ENCODE measurements around the gene GPR161. TPM values are rescaled to one million over a fixed set of nuclear protein-coding genes. Genes with fewer than 3 reads are reported as not detected.
"Not testable (repeated sequence)": the region's sequence is repeated elsewhere in the genome, so short reads cannot be mapped to it uniquely, and the experiment has no call there.

The GPR161 gene
- 10.3 and 11.8 TPM in 2 replicates for total RNA-seq (2014; rRNA removed)
- percentile 57 among the genes with signal in this experiment for Bru-seq, nascent RNA
- percentile 68 among the genes with signal in this experiment for BruChase-seq, experiment 1, labeled RNA remaining after a 6-hour chase
- percentile 54 among the genes with signal in this experiment for BruChase-seq, experiment 2, labeled RNA remaining after a 2-hour chase
- long read RNA-seq, partial matches to known transcripts, result 10 of 52 reads
- long read RNA-seq, other reads (novel, unspliced or antisense), result 42 of 52 reads

GRCh38 chr1:168136709-168137514 lies at the start of gene GPR161:
Gene GPR161, minus strand, starts transcription at chr1:168136930. Its CDS starts 32,080 bp downstream, at chr1:168104850.
- intact Hi-C loops (cut with micrococcal nuclease), result loop anchor here (1.0 kb wide), 1 partner anchor 41 kb away; the partner anchor contains the start of gene TIPRL
- BruUV-seq (replicated peaks), result no TSS peak
- peak within 1 kb of the TSS; percentile 93 for H2AFZ ChIP-seq (ENCODE audit: low read length)
- H3K4me2 ChIP-seq (ENCODE audit: low read length), result peak within 1 kb of the TSS; percentile 94
- TF ChIP-seq EZH2phosphoT487 (IDR thresholded peaks at IDR 0.05; ENCODE audit: borderline replicate concordance, low read length) (no peak), EZH2 (IDR thresholded peaks at IDR 0.05; ENCODE audit: low read length, unreplicated experiment) (no peak), CTCF (conservative IDR thresholded peaks at IDR 0.05; ENCODE audit: low read depth, low read length) (no peak)
- H4K20me1 ChIP-seq (ENCODE audit: low read length), result no peaks in the 10 kb centered on the region
- no peaks in the 10 kb centered on the region for H3K27me3 ChIP-seq (ENCODE audit: low read length)
- H3K9me3 ChIP-seq (ENCODE audit: low read length), result no peaks in the 10 kb centered on the region
- no peaks in the 10 kb centered on the region for H3F3A ChIP-seq (ENCODE audit: low read length, unreplicated experiment)
- H3K79me2 ChIP-seq (ENCODE audit: low read length), result no peaks in the 10 kb centered on the region
- CTCF ChIA-PET, result no interaction called here
- peaks cover 25% of the 10 kb centered on the region for H3K4me1 ChIP-seq (ENCODE audit: insufficient read depth, low read length)
- no peaks in the 10 kb centered on the region for H3K9me2 ChIP-seq (replicated peaks; ENCODE audit: low read length)
- POLR2A ChIA-PET (ENCODE audit: unreplicated experiment), result no interaction called here
- 0 out of 2 replicates have a peak within 1 kb of the TSS, but pooled peaks have one; percentile 5 for H3K27ac ChIP-seq (ENCODE audit: low read length)
- DNase-seq (peak; percentile 64), ATAC-seq (peak; percentile 61)
- H3K4me3 ChIP-seq (ENCODE audit: low read length), result peak within 1 kb of the TSS; percentile 81
- H3K9ac ChIP-seq (ENCODE audit: low read length), result peak within 1 kb of the TSS; percentile 52
- H3K36me3 ChIP-seq (ENCODE audit: low read depth, low read length), result no peaks in the 10 kb centered on the region

- H3K4me3 ChIP-seq (ENCODE audit: low read length); intact Hi-C loops (cut with micrococcal nuclease); H3K9me2 ChIP-seq (replicated peaks; ENCODE audit: low read length); H4K20me1 ChIP-seq (ENCODE audit: low read length); H3K9ac ChIP-seq (ENCODE audit: low read length); BruUV-seq (replicated peaks); H2AFZ ChIP-seq (ENCODE audit: low read length); ATAC-seq; H3K27ac ChIP-seq (ENCODE audit: low read length); H3F3A ChIP-seq (ENCODE audit: low read length, unreplicated experiment); POLR2A ChIA-PET (ENCODE audit: unreplicated experiment); H3K27me3 ChIP-seq (ENCODE audit: low read length); H3K36me3 ChIP-seq (ENCODE audit: low read depth, low read length); CTCF ChIA-PET; H3K4me2 ChIP-seq (ENCODE audit: low read length); DNase-seq; H3K9me3 ChIP-seq (ENCODE audit: low read length): not testable (repeated sequence)
- H3K4me1 ChIP-seq (ENCODE audit: insufficient read depth, low read length), result peaks cover 17% of the 10 kb centered on the region
- H3K79me2 ChIP-seq (ENCODE audit: low read length), result peaks cover 60% of the 10 kb centered on the region
These were observed 44.5 kb upstream of the GPR161 start for GRCh38 chr1:168181063-168181720.

GRCh38 chr1:168180148-168180524 lies 43.4 kb upstream of the GPR161 start:
- H3K9me2 ChIP-seq (replicated peaks; ENCODE audit: low read length), result no peaks in the 10 kb centered on the region
- DNase-seq (no peak), ATAC-seq (no peak)
- H3K27me3 ChIP-seq (ENCODE audit: low read length), result no peaks in the 10 kb centered on the region
- H3K4me2 ChIP-seq (ENCODE audit: low read length), result peak overlapping the region; percentile 92
- peak overlapping the region; percentile 80 for H3K9ac ChIP-seq (ENCODE audit: low read length)
- peaks cover 17% of the 10 kb centered on the region for H3K4me1 ChIP-seq (ENCODE audit: insufficient read depth, low read length)
- BruUV-seq (replicated peaks), result no TSS peak
- POLR2A ChIA-PET (ENCODE audit: unreplicated experiment), result no interaction called here
- H3F3A ChIP-seq (ENCODE audit: low read length, unreplicated experiment), result no peaks in the 10 kb centered on the region
- intact Hi-C loops (cut with micrococcal nuclease), result no loop called here
- 0 out of 2 replicates have a peak, but pooled peaks cover 5% of the 10 kb centered on the region for H3K36me3 ChIP-seq (ENCODE audit: low read depth, low read length)
- TF ChIP-seq EZH2phosphoT487 (IDR thresholded peaks at IDR 0.05; ENCODE audit: borderline replicate concordance, low read length) (no peak), EZH2 (IDR thresholded peaks at IDR 0.05; ENCODE audit: low read length, unreplicated experiment) (no peak), CTCF (conservative IDR thresholded peaks at IDR 0.05; ENCODE audit: low read depth, low read length) (no peak)
- no peaks in the 10 kb centered on the region for H3K9me3 ChIP-seq (ENCODE audit: low read length)
- H3K79me2 ChIP-seq (ENCODE audit: low read length), result peaks cover 58% of the 10 kb centered on the region
- no peaks in the 10 kb centered on the region for H4K20me1 ChIP-seq (ENCODE audit: low read length)
- H2AFZ ChIP-seq (ENCODE audit: low read length), result peak overlapping the region; percentile 92
- peak overlapping the region; percentile 84; the same call in 1 of the 2 replicates for H3K27ac ChIP-seq (ENCODE audit: low read length)
- CTCF ChIA-PET, result no interaction called here
- H3K4me3 ChIP-seq (ENCODE audit: low read length), result peak overlapping the region; percentile 74

Data from PC-3 (cell line).